ENCODE measurements around the gene MCM6. TPM values are rescaled to one million over a fixed set of nuclear protein-coding genes. Genes with fewer than 3 reads are reported as not detected.

MCM6 gene
- total RNA-seq, 4 donors from 2014 or later = 8.2 to 10.1 (median 9.8) TPM

- no peaks in the 10 kb centered on the region for H3K27me3 ChIP-seq
- H3K36me3 ChIP-seq = peaks cover 5 to 74% of the 10 kb centered on the region in 2 donors
- H3K9me3 ChIP-seq = no peaks in the 10 kb centered on the region
- 82 to 85% methylated on average over 5 to 12 of the region's 12 CpGs for WGBS, 2 donors (ENCODE audit: low coverage in 1 of 2)
- no peak overlapping the region for H3K27ac ChIP-seq
- no peak for ATAC-seq
- TF ChIP-seq POLR2A (IDR thresholded peaks at IDR 0.05) (no peak), POLR2AphosphoS5 (IDR thresholded peaks at IDR 0.05) (no peak), EP300 (IDR thresholded peaks at IDR 0.05) (no peak), CTCF (IDR thresholded peaks at IDR 0.05) (no peak)
- peaks cover 0 to 12% (median 0%) of the 10 kb centered on the region in 3 donors for H3K4me1 ChIP-seq
- no peak overlapping the region for H3K4me3 ChIP-seq
These were observed 31.8 kb downstream of the MCM6 start for GRCh38 chr2:135844301-135844895.

GRCh38 chr2:135843671-135844070 is 32.6 kb downstream of the MCM6 start:
- no peak overlapping the region for H3K27ac ChIP-seq
- ATAC-seq = no peak
- H3K36me3 ChIP-seq = peaks cover 5 to 67% of the 10 kb centered on the region in 2 donors
- 72 to 90% methylated on average over 2 of the region's 3 CpGs for WGBS, 2 donors (ENCODE audit: low coverage in 1 of 2)
- H3K4me3 ChIP-seq = no peak overlapping the region
- peaks cover 0 to 12% (median 0%) of the 10 kb centered on the region in 3 donors for H3K4me1 ChIP-seq
- H3K27me3 ChIP-seq = no peaks in the 10 kb centered on the region
- H3K9me3 ChIP-seq = no peaks in the 10 kb centered on the region
- no peak for TF ChIP-seq POLR2AphosphoS5 (IDR thresholded peaks at IDR 0.05)
- no peak for TF ChIP-seq EP300 (IDR thresholded peaks at IDR 0.05)
- no peak for TF ChIP-seq CTCF (IDR thresholded peaks at IDR 0.05)
- TF ChIP-seq POLR2A (IDR thresholded peaks at IDR 0.05) = no peak

GRCh38 chr2:135840601-135841000 is 35.6 kb downstream of the MCM6 start:
- peak; percentile 32 for ATAC-seq
- WGBS, 2 donors (ENCODE audit: low coverage in 1 of 2) = 33% methylated on average over 2 of the region's 2 CpGs; no CpG with 5 or more reads in 1 of the 2 donors

GRCh38 chr2:135839713-135840112 is 36.5 kb downstream of the MCM6 start:
- Histone ChIP-seq H3K9me3 (no peaks in the 10 kb centered on the region), H3K4me1 (peaks cover 0 to 12% (median 0%) of the 10 kb centered on the region in 3 donors), H3K36me3 (peaks cover 5 to 29% of the 10 kb centered on the region in 2 donors), H3K27me3 (no peaks in the 10 kb centered on the region), H3K4me3 (no peak overlapping the region), H3K27ac (peak overlapping the region in 1 of 4 donors; percentile 44)
- WGBS, 2 donors (ENCODE audit: low coverage in 1 of 2) = 24 to 36% methylated on average over 2 of the region's 2 CpGs
- peak; percentile 84 for ATAC-seq
- TF ChIP-seq POLR2A (IDR thresholded peaks at IDR 0.05) = no peak
- peak; percentile 33 for TF ChIP-seq POLR2AphosphoS5 (IDR thresholded peaks at IDR 0.05)
- TF ChIP-seq EP300 (IDR thresholded peaks at IDR 0.05) = no peak

More at GRCh38 chr2:135840601-135841000, 35.6 kb downstream of the MCM6 start:
- peak overlapping the region in 3 of 4 donors; percentile 30 to 44 (median 34) for H3K27ac ChIP-seq
- peaks cover 5 to 38% of the 10 kb centered on the region in 2 donors for H3K36me3 ChIP-seq
- no peaks in the 10 kb centered on the region for H3K27me3 ChIP-seq
- H3K4me3 ChIP-seq = no peak overlapping the region
- no peaks in the 10 kb centered on the region for H3K9me3 ChIP-seq
- peaks cover 0 to 12% (median 0%) of the 10 kb centered on the region in 3 donors for H3K4me1 ChIP-seq
- TF ChIP-seq EP300 (IDR thresholded peaks at IDR 0.05) = no peak
- TF ChIP-seq CTCF (IDR thresholded peaks at IDR 0.05) = no peak
- no peak for TF ChIP-seq POLR2AphosphoS5 (IDR thresholded peaks at IDR 0.05)
- TF ChIP-seq POLR2A (IDR thresholded peaks at IDR 0.05) = no peak

DNA sequence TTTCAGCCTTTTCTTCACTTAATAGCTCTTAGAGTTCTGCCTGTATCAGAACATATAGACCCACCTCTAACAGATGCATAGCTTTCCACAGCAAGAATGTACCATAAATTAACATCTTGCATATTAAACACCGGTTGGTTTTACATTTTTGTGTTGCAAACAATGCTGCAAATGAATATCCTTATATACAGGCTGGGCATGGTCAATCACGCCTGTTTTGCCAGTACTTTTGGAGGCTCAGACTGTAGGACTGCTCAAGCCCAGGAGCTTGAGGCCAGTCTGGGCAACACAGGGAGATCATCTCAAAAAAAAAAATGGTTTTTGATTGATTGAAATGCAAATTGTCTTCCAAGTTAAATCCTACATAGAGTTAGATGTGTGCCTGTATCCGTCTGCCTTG is 37.7 kb downstream of the MCM6 start:
- H3K27me3 ChIP-seq = no peaks in the 10 kb centered on the region
- H3K36me3 ChIP-seq = peaks cover 0 to 17% of the 10 kb centered on the region in 2 donors
- H3K4me1 ChIP-seq = peaks cover 0 to 12% (median 0%) of the 10 kb centered on the region in 3 donors
- no peak for TF ChIP-seq POLR2AphosphoS5 (IDR thresholded peaks at IDR 0.05)
- TF ChIP-seq CTCF (IDR thresholded peaks at IDR 0.05) = no peak
- no peak for TF ChIP-seq POLR2A (IDR thresholded peaks at IDR 0.05)
- no peak for TF ChIP-seq EP300 (IDR thresholded peaks at IDR 0.05)
- no peak for ATAC-seq
- H3K4me3 ChIP-seq = no peak overlapping the region
- WGBS, 2 donors (ENCODE audit: low coverage in 1 of 2) = 90 to 93% methylated on average over 2 to 3 of the region's 3 CpGs
- no peaks in the 10 kb centered on the region for H3K9me3 ChIP-seq
- no peak overlapping the region for H3K27ac ChIP-seq
